Measurements from ENCODE around the gene RFX2. TPM values are rescaled to one million over a fixed set of nuclear protein-coding genes. Genes with fewer than 3 reads are reported as not detected.

Gene RFX2
- polyA plus RNA-seq, 2 of the 4 experiments (the other 2 are of a cell fraction), result 3.7 to 3.9 TPM

DNA sequence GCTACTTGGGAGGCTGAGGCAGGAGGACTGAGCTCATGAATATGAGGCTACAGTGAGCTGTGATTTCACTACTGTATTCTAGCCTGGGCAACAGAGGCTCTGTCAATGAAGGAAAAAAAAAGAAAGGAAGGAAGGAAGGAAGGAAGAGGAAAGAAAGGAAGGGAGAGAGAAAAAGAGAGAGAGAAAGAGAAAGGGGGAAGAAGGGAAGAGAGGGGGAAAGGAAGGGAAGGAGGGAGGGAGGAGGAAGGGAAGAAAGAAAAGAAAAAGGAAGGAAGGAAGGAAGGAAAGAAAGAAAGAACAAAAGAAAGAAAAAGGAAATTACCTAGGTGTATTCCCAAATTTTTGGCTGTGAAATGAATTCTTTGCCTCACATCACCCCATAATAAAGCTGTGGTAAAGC is 7.2 kb upstream of the RFX2 start:
- H3K4me2 ChIP-seq, result no peak overlapping the region
- H3K9me3 ChIP-seq, result 0 out of 3 replicates have a peak, but pooled peaks cover 2% of the 10 kb centered on the region
- no peak for FAIRE-seq
- ATAC-seq, result no peak
- DNase-seq (ENCODE audit: low read depth in 1 of 2, low spot score in 1 of 2), result no peak
- ChIA-PET POLR2A (no interaction called here), CTCF (interaction anchor here (1.2 to 7.9 kb wide), 3 partner anchors 8 to 150 kb away, joined by 3 to 53 read pairs (median 9); no protein-coding TSS in a partner anchor)
- H3K4me3 ChIP-seq, result no peak overlapping the region
- no peak for TF ChIP-seq FOSB (CRISPR knock-in tag; IDR thresholded peaks at IDR 0.05)
- TF ChIP-seq ZSCAN20 (CRISPR knock-in tag; IDR thresholded peaks at IDR 0.05), result no peak
- TF ChIP-seq NR3C1 (IDR thresholded peaks at IDR 0.05), result no peak
- TF ChIP-seq JUN (IDR thresholded peaks at IDR 0.05), result no peak
- TF ChIP-seq SMC3 (IDR thresholded peaks at IDR 0.05), result no peak
- no peak for TF ChIP-seq HES2 (IDR thresholded peaks at IDR 0.05)
- TF ChIP-seq BHLHE40 (IDR thresholded peaks at IDR 0.05; ENCODE audit: low read depth, low read length), result no peak
- TF ChIP-seq, protein P1, sequence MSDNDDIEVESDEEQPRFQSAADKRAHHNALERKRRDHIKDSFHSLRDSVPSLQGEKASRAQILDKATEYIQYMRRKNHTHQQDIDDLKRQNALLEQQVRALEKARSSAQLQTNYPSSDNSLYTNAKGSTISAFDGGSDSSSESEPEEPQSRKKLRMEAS (IDR thresholded peaks at IDR 0.05), result no peak
- no peak for TF ChIP-seq EHF (CRISPR knock-in tag; IDR thresholded peaks at IDR 0.05)
- TF ChIP-seq ESRRA (IDR thresholded peaks at IDR 0.05; ENCODE audit: borderline replicate concordance, low read length), result no peak
- H3K27ac ChIP-seq, result no peak overlapping the region
- no peaks in the 10 kb centered on the region for H3K4me1 ChIP-seq

DNA sequence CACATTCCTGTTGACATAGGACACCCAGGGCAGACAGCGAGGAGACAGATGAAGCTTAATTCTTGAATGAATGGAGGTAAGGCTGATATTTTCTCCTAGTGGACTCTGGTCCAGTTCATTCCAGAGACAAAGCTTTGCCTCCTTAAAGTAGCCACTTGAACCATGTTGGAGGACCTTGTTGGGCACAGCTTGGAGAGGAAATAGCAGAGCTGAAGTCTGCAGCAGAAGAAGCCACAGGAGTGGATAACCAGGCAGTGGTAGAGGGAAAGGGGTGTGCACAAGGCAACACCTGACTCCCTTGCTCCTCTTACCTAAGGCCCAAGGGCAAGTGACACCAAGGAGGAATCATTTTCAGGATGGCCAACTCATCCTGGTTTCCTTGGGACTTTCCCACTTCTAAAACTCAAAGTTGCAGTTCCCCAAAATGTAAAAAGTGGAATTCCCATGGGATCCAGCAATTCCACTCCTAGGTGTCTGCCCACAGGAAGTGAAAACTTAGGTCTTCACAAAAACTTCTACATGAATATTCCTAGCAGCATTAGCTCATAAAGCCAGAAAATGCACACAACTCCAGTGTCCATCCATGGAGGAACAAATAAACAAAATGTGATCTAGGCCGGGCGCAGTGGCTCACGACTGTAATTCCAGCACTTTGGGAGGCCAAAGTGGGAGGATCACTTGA is 6.6 kb upstream of the RFX2 start:
- ChIA-PET POLR2A (no interaction called here), CTCF (interaction anchor here (1.2 to 7.9 kb wide), 4 partner anchors 9 to 149 kb away, joined by 3 to 53 read pairs (median 6); no protein-coding TSS in a partner anchor)
- 0 out of 3 replicates have a peak, but pooled peaks cover 2% of the 10 kb centered on the region for H3K9me3 ChIP-seq
- H3K4me1 ChIP-seq, result no peaks in the 10 kb centered on the region
- WGBS (ENCODE audit: missing lambda C conversion rate), result 91% methylated on average over 4 of the region's 4 CpGs
- no peak overlapping the region for H3K4me3 ChIP-seq
- TF ChIP-seq USF2 (IDR thresholded peaks at IDR 0.05), result no peak
- TF ChIP-seq ZFP36 (IDR thresholded peaks at IDR 0.05; ENCODE audit: borderline replicate concordance, partially characterized antibody), result no peak
- TF ChIP-seq ESRRA (IDR thresholded peaks at IDR 0.05; ENCODE audit: borderline replicate concordance, low read length), result no peak
- TF ChIP-seq ZNF302 (CRISPR knock-in tag; IDR thresholded peaks at IDR 0.05), result no peak
- no peak for TF ChIP-seq CEBPB (IDR thresholded peaks at IDR 0.05)
- no peak for TF ChIP-seq EP300 (IDR thresholded peaks at IDR 0.05)
- DNase-seq (ENCODE audit: low read depth in 1 of 2, low spot score in 1 of 2) (no peak), ATAC-seq (no peak), FAIRE-seq (no peak)
- H3K27ac ChIP-seq, result no peak overlapping the region
- no peak overlapping the region for H3K4me2 ChIP-seq

DNA sequence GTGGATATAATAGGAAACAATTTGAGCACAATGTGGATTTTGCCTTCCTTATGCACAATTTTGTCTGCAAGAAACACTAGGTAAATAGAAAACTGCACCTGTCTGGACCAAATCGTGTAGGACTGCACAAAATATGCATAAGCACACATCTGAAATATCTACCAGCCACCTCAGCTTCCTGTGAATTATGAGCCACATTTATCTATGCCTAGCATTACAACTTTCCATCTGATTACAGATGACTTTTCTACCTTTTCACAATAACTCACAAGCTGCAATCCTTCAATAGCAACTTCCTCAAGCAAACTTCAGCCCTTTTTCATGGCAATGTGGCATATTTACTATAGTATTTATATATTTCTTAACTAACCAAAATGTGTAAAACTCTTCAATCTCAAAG is 5.7 kb upstream of the RFX2 start:
- POLR2A ChIA-PET, result no interaction called here
- CTCF ChIA-PET, result interaction anchor here (1.2 to 7.9 kb wide), 4 partner anchors 10 to 67 kb away, joined by 3 to 53 read pairs (median 10); no protein-coding TSS in a partner anchor
- WGBS (ENCODE audit: missing lambda C conversion rate), result 8% methylated on average over 1 of the region's 1 CpG

More for the DNA sequence above, 5.7 kb upstream of the RFX2 start:
- ATAC-seq, result no peak
- Histone ChIP-seq H3K4me1 (no peaks in the 10 kb centered on the region), H3K9me3 (0 out of 3 replicates have a peak, but pooled peaks cover 2% of the 10 kb centered on the region), H3K4me2 (no peak overlapping the region), H3K27ac (no peak overlapping the region), H3K4me3 (no peak overlapping the region)
- TF ChIP-seq MYC (IDR thresholded peaks at IDR 0.05; ENCODE audit: borderline replicate concordance, low read length) (no peak), RAD21 (conservative IDR thresholded peaks at IDR 0.05 in 1 of 2, IDR thresholded peaks at IDR 0.05 in 1 of 2) (no peak), HOXA7 (CRISPR knock-in tag; IDR thresholded peaks at IDR 0.05) (no peak), HMGXB4 (CRISPR knock-in tag; IDR thresholded peaks at IDR 0.05; ENCODE audit: borderline replicate concordance) (no peak), ATOH8 (CRISPR knock-in tag; IDR thresholded peaks at IDR 0.05; ENCODE audit: low read depth) (no peak), FOSB (CRISPR knock-in tag; IDR thresholded peaks at IDR 0.05) (no peak), ZFP36 (IDR thresholded peaks at IDR 0.05; ENCODE audit: borderline replicate concordance, partially characterized antibody) (no peak), MAZ (IDR thresholded peaks at IDR 0.05; ENCODE audit: borderline replicate concordance, low read depth, low read length) (no peak), FOSL2 (IDR thresholded peaks at IDR 0.05) (no peak), FOSL2 (CRISPR knock-in tag; IDR thresholded peaks at IDR 0.05) (no peak), FOXS1 (CRISPR knock-in tag; IDR thresholded peaks at IDR 0.05) (no peak), ZNF302 (CRISPR knock-in tag; IDR thresholded peaks at IDR 0.05) (no peak), JUNB (IDR thresholded peaks at IDR 0.05) (no peak)
- DNase-seq (ENCODE audit: low read depth in 1 of 2, low spot score in 1 of 2), result no peak
- FAIRE-seq, result no peak
